A549 (cell line): ENCODE results near the gene TMEM59L.

Experiments used
- CBX2 ChIP-seq: fragments of 200-600 bp; sonication (generic); IDR thresholded peaks from 2 replicates; pipeline ENCODE4 v1.6.1; 2016; ENCODE audit warnings: low read depth, mild to moderate bottlenecking, borderline replicate concordance
- CEBPB ChIP-seq, 2 experiments: fragments of >200 bp in 1 of 2; sonication (Bioruptor Twin) in 1 of 2; formaldehyde crosslinking in 1 of 2; IDR thresholded peaks; 2 replicates each; pipeline ENCODE4 v1.6.1; 2012 to 2016
- EP300 ChIP-seq, 2 experiments: fragments of >200 bp; sonication (Bioruptor Twin); formaldehyde crosslinking; IDR thresholded peaks; 2 replicates in 1 of 2; 3 replicates in 1 of 2; pipeline ENCODE4 v1.6.1; 2016 to 2017
- HDAC2 ChIP-seq: fragments of 200-600 bp; sonication (generic); IDR thresholded peaks from 2 replicates; pipeline ENCODE4 v1.6.1; 2016
- HEYL ChIP-seq: fragments of 250-450 bp; sonication (Bioruptor Pico); IDR thresholded peaks from 2 replicates; pipeline ENCODE4 v1.8.0; 2021; ENCODE audit warnings: mild to moderate bottlenecking, moderate library complexity
- POLR2A ChIP-seq: IDR thresholded peaks from 2 replicates; pipeline ENCODE4 v1.6.1; 2012; ENCODE audit warnings: mild to moderate bottlenecking, low read length
- RCOR1 ChIP-seq: fragments of 150-350 bp; IDR thresholded peaks from 2 replicates; pipeline ENCODE4 v1.6.1; 2014; ENCODE audit warnings: antibody characterized with exemption, low read length, low read depth
- ZC3H11A ChIP-seq: fragments of 450-650 bp; IDR thresholded peaks from 2 replicates; pipeline ENCODE4 v1.6.1; 2014; ENCODE audit warnings: antibody characterized with exemption, mild to moderate bottlenecking
- ZNF302 ChIP-seq: fragments of 250-450 bp; sonication (Bioruptor Pico); IDR thresholded peaks from 2 replicates; pipeline ENCODE4 v1.9.0; 2021; ENCODE audit warnings: inconsistent platforms, mild to moderate bottlenecking, moderate library complexity
- TF ChIP-seq, protein P1 (sequence below): fragments of 150-350 bp; IDR thresholded peaks from 2 replicates; pipeline ENCODE4 v1.6.1; 2014; ENCODE audit warnings: low read depth, mild to moderate bottlenecking, low read length
- TF ChIP-seq, protein P2 (sequence below): fragments of >200 bp; sonication (Bioruptor Twin); formaldehyde crosslinking; IDR thresholded peaks from 3 replicates; pipeline ENCODE4 v1.5.1; 2016

DNA sequence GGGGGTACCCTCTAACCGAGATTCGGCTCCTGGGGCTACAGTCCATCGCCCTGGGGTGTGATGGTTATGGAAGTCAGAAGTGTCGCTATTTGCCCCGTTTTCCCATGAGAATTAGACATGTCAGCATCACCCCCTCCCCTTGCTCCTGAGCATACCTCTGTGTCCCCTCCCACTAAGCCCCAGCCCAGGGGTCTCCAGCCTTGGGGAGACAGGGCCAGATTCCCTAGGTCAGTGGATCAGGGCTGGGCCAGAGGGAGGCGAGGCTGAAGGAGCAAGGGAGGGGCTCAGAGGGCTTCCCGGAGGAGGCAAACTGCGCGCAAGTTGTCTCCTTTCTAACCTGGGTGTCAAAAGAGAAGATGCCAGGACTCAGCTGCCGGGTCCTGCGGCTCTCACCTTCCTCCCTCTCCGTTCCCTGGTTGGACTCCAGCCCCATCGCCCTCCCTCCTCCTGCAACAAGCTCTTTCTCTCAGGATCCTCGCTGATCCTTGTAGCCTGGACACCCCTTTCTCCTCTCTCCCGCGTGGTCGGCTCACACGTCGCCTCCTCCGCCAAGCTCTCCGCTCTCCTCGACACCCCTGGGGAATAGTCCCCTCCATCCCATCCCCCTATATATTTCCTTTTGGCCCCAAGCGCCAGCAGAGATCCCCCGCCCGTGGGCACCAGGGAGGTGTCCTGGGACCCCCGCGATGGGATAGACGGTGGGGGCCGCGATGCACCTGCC, 459 bp upstream of the TMEM59L start:
- TF ChIP-seq EP300 (IDR thresholded peaks at IDR 0.05) = no peak
- TF ChIP-seq, protein P1, sequence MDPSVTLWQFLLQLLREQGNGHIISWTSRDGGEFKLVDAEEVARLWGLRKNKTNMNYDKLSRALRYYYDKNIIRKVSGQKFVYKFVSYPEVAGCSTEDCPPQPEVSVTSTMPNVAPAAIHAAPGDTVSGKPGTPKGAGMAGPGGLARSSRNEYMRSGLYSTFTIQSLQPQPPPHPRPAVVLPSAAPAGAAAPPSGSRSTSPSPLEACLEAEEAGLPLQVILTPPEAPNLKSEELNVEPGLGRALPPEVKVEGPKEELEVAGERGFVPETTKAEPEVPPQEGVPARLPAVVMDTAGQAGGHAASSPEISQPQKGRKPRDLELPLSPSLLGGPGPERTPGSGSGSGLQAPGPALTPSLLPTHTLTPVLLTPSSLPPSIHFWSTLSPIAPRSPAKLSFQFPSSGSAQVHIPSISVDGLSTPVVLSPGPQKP = no peak
- no peak for TF ChIP-seq ZC3H11A
- TF ChIP-seq ZNF302 (CRISPR knock-in tag) = no peak
- TF ChIP-seq POLR2A = no peak
- TF ChIP-seq HDAC2 = no peak
- TF ChIP-seq RCOR1 = no peak
- TF ChIP-seq, protein P2, sequence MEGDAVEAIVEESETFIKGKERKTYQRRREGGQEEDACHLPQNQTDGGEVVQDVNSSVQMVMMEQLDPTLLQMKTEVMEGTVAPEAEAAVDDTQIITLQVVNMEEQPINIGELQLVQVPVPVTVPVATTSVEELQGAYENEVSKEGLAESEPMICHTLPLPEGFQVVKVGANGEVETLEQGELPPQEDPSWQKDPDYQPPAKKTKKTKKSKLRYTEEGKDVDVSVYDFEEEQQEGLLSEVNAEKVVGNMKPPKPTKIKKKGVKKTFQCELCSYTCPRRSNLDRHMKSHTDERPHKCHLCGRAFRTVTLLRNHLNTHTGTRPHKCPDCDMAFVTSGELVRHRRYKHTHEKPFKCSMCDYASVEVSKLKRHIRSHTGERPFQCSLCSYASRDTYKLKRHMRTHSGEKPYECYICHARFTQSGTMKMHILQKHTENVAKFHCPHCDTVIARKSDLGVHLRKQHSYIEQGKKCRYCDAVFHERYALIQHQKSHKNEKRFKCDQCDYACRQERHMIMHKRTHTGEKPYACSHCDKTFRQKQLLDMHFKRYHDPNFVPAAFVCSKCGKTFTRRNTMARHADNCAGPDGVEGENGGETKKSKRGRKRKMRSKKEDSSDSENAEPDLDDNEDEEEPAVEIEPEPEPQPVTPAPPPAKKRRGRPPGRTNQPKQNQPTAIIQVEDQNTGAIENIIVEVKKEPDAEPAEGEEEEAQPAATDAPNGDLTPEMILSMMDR = no peak
- no peak for TF ChIP-seq CEBPB (IDR thresholded peaks at IDR 0.05)
- no peak for TF ChIP-seq CBX2
- no peak for TF ChIP-seq HEYL (CRISPR knock-in tag)
